Caco-2 (cell line): Measurements from ENCODE around the gene NUMA1. TPM values are rescaled to one million over a fixed set of nuclear protein-coding genes. Genes with fewer than 3 reads are reported as not detected.
A peak's percentile ranks its signal among the peaks of the same experiment; 100 is the strongest.

Experiments used
- BruUV-seq: library from RNA; stranded (reverse); fragments of 400-500 nt; replicated peaks from 2 replicates; lab custom pipeline; 2021; lab: Mats Ljungman, UMichigan
- CTCF ChIA-PET: fragments of 300-600 bp; sonication (Branson Sonifier 250); formaldehyde crosslinking; loops from one replicate; lab custom pipeline; 2022; ENCODE audit warnings: antibody characterized with exemption; lab: Charles Lee
- POLR2A ChIA-PET: fragments of 300-600 bp; sonication (Branson Sonifier 250); formaldehyde crosslinking; loops from one replicate; lab custom pipeline; 2022; ENCODE audit warnings: antibody characterized with exemption; lab: Charles Lee
- DNase-seq, 2 experiments: peaks; one replicate each; pipeline versions ENCODE4 v3.0.0 to v3.0.0-alpha.2; 2020 to 2022
- H3K27me3 ChIP-seq: replicated peaks from 2 replicates; pipeline ENCODE4 v1.6.0; 2011; ENCODE audit warnings: low read length; ENCODE audit not compliant: control insufficient read depth, insufficient read depth
- H3K36me3 ChIP-seq: 2 replicates; pipeline ENCODE4 v1.5.1; 2011; ENCODE audit warnings: low read length; ENCODE audit not compliant: control insufficient read depth, insufficient read depth
- H3K4me1 ChIP-seq: fragments of 250-450 bp; sonication (Bioruptor Pico); 2 replicates; pipeline ENCODE4 v1.5.1; 2020; ENCODE audit warnings: mild to moderate bottlenecking
- H3K4me3 ChIP-seq: 2 replicates; pipeline ENCODE4 v1.5.1; 2011; ENCODE audit warnings: low read depth, mild to moderate bottlenecking, control low read depth, low read length
- H3K9me3 ChIP-seq: fragments of 250-450 bp; sonication (Bioruptor Pico); 2 replicates; pipeline ENCODE4 v1.5.1; 2020; ENCODE audit warnings: mild to moderate bottlenecking, moderate library complexity
- H3K27ac Mint-ChIP-seq: one replicate; pipeline ENCODE4 v1.8.0; 2022; ENCODE audit warnings: mixed read lengths; ENCODE audit not compliant: unreplicated experiment
- H3K27me3 Mint-ChIP-seq: one replicate; pipeline ENCODE4 v1.8.0; 2022; ENCODE audit warnings: mixed read lengths; ENCODE audit not compliant: insufficient read depth, unreplicated experiment
- H3K36me3 Mint-ChIP-seq: one replicate; pipeline ENCODE4 v1.8.0; 2022; ENCODE audit warnings: mild to moderate bottlenecking, mixed read lengths; ENCODE audit not compliant: insufficient read depth, unreplicated experiment
- H3K4me1 Mint-ChIP-seq: one replicate; pipeline ENCODE4 v1.8.0; 2022; ENCODE audit warnings: low read depth, mixed read lengths; ENCODE audit not compliant: unreplicated experiment
- H3K4me3 Mint-ChIP-seq: one replicate; pipeline ENCODE4 v1.8.0; 2022; ENCODE audit warnings: mild to moderate bottlenecking, moderate library complexity, mixed read lengths; ENCODE audit not compliant: unreplicated experiment
- H3K9me3 Mint-ChIP-seq: one replicate; pipeline ENCODE4 v1.8.0; 2022; ENCODE audit warnings: mixed read lengths; ENCODE audit not compliant: unreplicated experiment
- intact Hi-C: fragments of 100-400 bp; cut with micrococcal nuclease; formaldehyde crosslinking; loops from one replicate; pipeline ENCODE4 v1.10.0; 2022; ENCODE audit not compliant: unreplicated experiment
- total RNA-seq: library from RNA; stranded (reverse); gene quantifications from 2 replicates; pipeline ENCODE4 v1.2.3, GENCODE V29; 2022
- TF ChIP-seq, protein P1 (sequence below), 2 experiments: fragments of 200-600 bp in 1 of 2; IDR thresholded peaks; 1 replicate in 1 of 2; 2 replicates in 1 of 2; pipeline versions ENCODE4 v1.5.1 to v1.8.0; 2011 to 2022; ENCODE audit warnings: antibody characterized with exemption in 1 of 2, control low read depth in 1 of 2, inconsistent platforms in 1 of 2, low read depth in 1 of 2, low read length in 1 of 2, mild to moderate bottlenecking in 1 of 2, moderate library complexity in 1 of 2; ENCODE audit not compliant: insufficient read depth in 1 of 2, severe bottlenecking in 1 of 2, unreplicated experiment in 1 of 2

Gene NUMA1
- total RNA-seq, 1 experiment from 2014 or later = 190 TPM

DNA sequence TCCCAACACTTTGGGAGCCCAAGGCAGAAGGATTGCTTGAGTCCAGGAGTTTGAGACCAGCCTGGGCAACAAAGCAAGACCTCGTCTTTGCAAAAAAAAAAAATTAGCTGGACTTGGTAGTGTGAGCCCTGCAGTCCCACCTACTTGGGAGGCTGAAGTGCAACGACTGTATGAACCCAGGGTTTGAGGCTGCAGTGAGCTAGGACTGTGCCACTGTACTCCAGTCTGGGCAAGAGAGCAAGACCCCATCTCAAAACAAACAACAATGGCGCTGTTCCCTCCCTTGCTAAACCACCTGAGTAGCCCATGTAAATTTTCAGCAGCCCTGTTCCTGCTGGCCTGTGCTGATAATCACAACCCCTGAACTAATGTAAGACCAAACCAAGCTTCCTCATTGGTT lies 19.7 kb upstream of the NUMA1 start:
- Histone ChIP-seq H3K36me3 (peaks cover 11% of the 10 kb centered on the region), H3K9me3 (no peaks in the 10 kb centered on the region), H3K27me3 (no peaks in the 10 kb centered on the region), H3K4me1 (peaks cover 18% of the 10 kb centered on the region), H3K4me3 (no peak overlapping the region)
- Mint-ChIP-seq H3K27ac (no peak overlapping the region), H3K4me3 (no peak overlapping the region), H3K9me3 (no peaks in the 10 kb centered on the region), H3K36me3 (peaks cover 60% of the 10 kb centered on the region), H3K27me3 (no peaks in the 10 kb centered on the region), H3K4me1 (peaks cover 26% of the 10 kb centered on the region)
- DNase-seq = no peak
- intact Hi-C loops = no loop called here
- ChIA-PET CTCF (interaction anchor here (1.5 to 2.5 kb wide), 3 partner anchors 9 to 75 kb away, joined by 3 to 8 read pairs (median 7); partner anchors contain the start of gene ANAPC15), POLR2A (no interaction called here)
- no TSS peak for BruUV-seq
- TF ChIP-seq, protein P1, sequence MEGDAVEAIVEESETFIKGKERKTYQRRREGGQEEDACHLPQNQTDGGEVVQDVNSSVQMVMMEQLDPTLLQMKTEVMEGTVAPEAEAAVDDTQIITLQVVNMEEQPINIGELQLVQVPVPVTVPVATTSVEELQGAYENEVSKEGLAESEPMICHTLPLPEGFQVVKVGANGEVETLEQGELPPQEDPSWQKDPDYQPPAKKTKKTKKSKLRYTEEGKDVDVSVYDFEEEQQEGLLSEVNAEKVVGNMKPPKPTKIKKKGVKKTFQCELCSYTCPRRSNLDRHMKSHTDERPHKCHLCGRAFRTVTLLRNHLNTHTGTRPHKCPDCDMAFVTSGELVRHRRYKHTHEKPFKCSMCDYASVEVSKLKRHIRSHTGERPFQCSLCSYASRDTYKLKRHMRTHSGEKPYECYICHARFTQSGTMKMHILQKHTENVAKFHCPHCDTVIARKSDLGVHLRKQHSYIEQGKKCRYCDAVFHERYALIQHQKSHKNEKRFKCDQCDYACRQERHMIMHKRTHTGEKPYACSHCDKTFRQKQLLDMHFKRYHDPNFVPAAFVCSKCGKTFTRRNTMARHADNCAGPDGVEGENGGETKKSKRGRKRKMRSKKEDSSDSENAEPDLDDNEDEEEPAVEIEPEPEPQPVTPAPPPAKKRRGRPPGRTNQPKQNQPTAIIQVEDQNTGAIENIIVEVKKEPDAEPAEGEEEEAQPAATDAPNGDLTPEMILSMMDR (IDR thresholded peaks at IDR 0.05; ENCODE audit: insufficient read depth in 1 of 2, low read depth in 1 of 2, low read length in 1 of 2, severe bottlenecking in 1 of 2, unreplicated experiment in 1 of 2) = no peak

DNA sequence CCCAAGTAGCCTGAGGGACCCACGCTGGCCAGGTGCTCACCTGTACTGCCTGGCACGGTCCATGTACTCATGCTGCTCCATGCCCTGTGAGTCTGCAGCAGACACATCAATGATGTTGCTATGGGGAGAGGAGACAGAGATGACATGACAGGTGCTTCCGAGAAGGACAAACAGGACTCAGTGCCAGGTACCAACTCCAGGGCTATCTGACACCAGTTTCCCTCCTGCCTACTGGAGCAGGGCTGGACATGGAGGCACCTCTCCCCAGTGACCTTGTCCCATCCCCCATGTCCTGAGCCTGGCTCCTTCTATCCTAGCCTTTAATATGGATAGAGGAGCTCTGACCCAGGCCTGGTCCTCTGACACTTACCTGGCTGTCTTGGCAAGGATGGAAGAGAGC lies 18.4 kb upstream of the NUMA1 start:
- Mint-ChIP-seq H3K9me3 (no peaks in the 10 kb centered on the region), H3K36me3 (peaks cover 61% of the 10 kb centered on the region), H3K4me1 (peaks cover 19% of the 10 kb centered on the region), H3K27me3 (no peaks in the 10 kb centered on the region), H3K27ac (no peak overlapping the region), H3K4me3 (no peak overlapping the region)
- POLR2A ChIA-PET = interaction anchor here (0.9 kb wide), 1 partner anchor 13 kb away, joined by 4 read pairs; no protein-coding TSS in a partner anchor
- peaks cover 11% of the 10 kb centered on the region for H3K4me1 ChIP-seq
- CTCF ChIA-PET = interaction anchor here (2.5 kb wide), 1 partner anchor 74 kb away, joined by 7 read pairs; no protein-coding TSS in a partner anchor
- no peaks in the 10 kb centered on the region for H3K27me3 ChIP-seq
- no peaks in the 10 kb centered on the region for H3K9me3 ChIP-seq
- TF ChIP-seq, protein P1 (IDR thresholded peaks at IDR 0.05; ENCODE audit: insufficient read depth in 1 of 2, low read depth in 1 of 2, low read length in 1 of 2, severe bottlenecking in 1 of 2, unreplicated experiment in 1 of 2) = no peak
- no TSS peak for BruUV-seq
- H3K36me3 ChIP-seq = peaks cover 11% of the 10 kb centered on the region
- intact Hi-C loops = no loop called here
- no peak for DNase-seq
- H3K4me3 ChIP-seq = no peak overlapping the region

DNA sequence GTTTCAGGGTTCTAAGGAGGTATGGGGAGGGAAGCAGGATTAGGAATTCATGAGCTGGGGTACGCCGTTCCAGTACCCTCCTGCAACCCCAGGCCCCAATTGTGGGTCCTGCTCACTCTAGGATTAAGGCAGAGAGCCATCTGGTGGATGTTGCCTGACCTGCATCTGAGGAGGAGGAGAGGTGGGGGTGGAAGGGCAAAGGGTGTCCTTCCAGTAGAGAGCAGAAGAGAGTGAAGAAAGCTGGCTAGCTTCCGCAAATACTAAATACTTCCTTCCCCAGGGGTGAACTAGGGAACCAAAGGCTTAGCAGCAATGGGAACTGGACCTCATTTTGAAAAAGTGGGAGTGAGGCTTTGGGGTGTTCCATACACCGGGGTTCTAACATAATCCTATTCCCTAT lies 10.9 kb upstream of the NUMA1 start:
- no peaks in the 10 kb centered on the region for H3K9me3 Mint-ChIP-seq
- peaks cover 1% of the 10 kb centered on the region; the same call in 1 of the 2 replicates for H3K36me3 ChIP-seq
- peaks cover 14% of the 10 kb centered on the region for H3K4me1 Mint-ChIP-seq
- POLR2A ChIA-PET = interaction anchor here (1.0 to 1.9 kb wide), 2 partner anchors 21 to 66 kb away, joined by 7 to 13 read pairs; partner anchors contain the start of gene ANAPC15
- TF ChIP-seq, protein P1 (IDR thresholded peaks at IDR 0.05; ENCODE audit: insufficient read depth in 1 of 2, low read depth in 1 of 2, low read length in 1 of 2, severe bottlenecking in 1 of 2, unreplicated experiment in 1 of 2) = peak; percentile 97 to 99
- CTCF ChIA-PET = interaction anchor here (0.6 to 7.4 kb wide), 32 partner anchors 9 to 343 kb away, joined by 3 to 158 read pairs (median 4); partner anchors contain the start of genes ANAPC15, CLPB and RNF121
- no peaks in the 10 kb centered on the region for H3K9me3 ChIP-seq
- H3K27me3 ChIP-seq = no peaks in the 10 kb centered on the region
- no TSS peak for BruUV-seq
- no peaks in the 10 kb centered on the region for H3K27me3 Mint-ChIP-seq
- H3K36me3 Mint-ChIP-seq = peaks cover 9% of the 10 kb centered on the region
- H3K27ac Mint-ChIP-seq = no peak overlapping the region
- no peak overlapping the region for H3K4me3 ChIP-seq
- DNase-seq = peak; percentile 88 to 91
- intact Hi-C loops = loop anchor here (1.0 to 5.0 kb wide), 4 partner anchors 11 to 321 kb away; partner anchors contain the start of genes LRRC51 and NUMA1
- peaks cover 6% of the 10 kb centered on the region for H3K4me1 ChIP-seq
- no peak overlapping the region for H3K4me3 Mint-ChIP-seq
